ENCODE results near the gene RALGPS1. TPM values are rescaled to one million over a fixed set of nuclear protein-coding genes. Genes with fewer than 3 reads are reported as not detected.

Gene RALGPS1
- total RNA-seq, 2 experiments from 2014 or later = 14.1 to 14.4 TPM

- Histone ChIP-seq H3K36me3 (ENCODE audit: insufficient read depth, low read length) (no peaks in the 10 kb centered on the region), H3K4me1 (ENCODE audit: insufficient read depth, low read length, poor library complexity, severe bottlenecking) (no peaks in the 10 kb centered on the region), H3K4me3 (ENCODE audit: low read depth, low read length, poor library complexity, severe bottlenecking) (no peak overlapping the region), H3K9me3 (ENCODE audit: low read length) (no peaks in the 10 kb centered on the region), H3K27ac (ENCODE audit: low read depth, low read length, poor library complexity, severe bottlenecking) (no peak overlapping the region), H3K79me2 (ENCODE audit: insufficient read depth, low read depth, low read length) (no peaks in the 10 kb centered on the region), H2AFZ (ENCODE audit: low read length) (no peak overlapping the region), H3K9me2 (ENCODE audit: insufficient read depth, low read length) (no peaks in the 10 kb centered on the region), H3K4me2 (ENCODE audit: low read length) (no peak overlapping the region), H4K20me1 (ENCODE audit: insufficient read depth, low read length) (no peaks in the 10 kb centered on the region)
- no TSS peak for BruUV-seq (replicated peaks)
- TF ChIP-seq CTCF (conservative IDR thresholded peaks at IDR 0.05; ENCODE audit: low read length) = no peak
- TF ChIP-seq EZH2phosphoT487 (IDR thresholded peaks at IDR 0.05; ENCODE audit: borderline replicate concordance, low read depth, low read length) = no peak
- ChIA-PET POLR2A (interaction anchor here (0.6 kb wide), 1 partner anchor 149 kb away, joined by 3 read pairs; no protein-coding TSS in a partner anchor), CTCF (ENCODE audit: unreplicated experiment) (no interaction called here)
- DNase-seq (ENCODE audit: low spot score) = no peak
- intact Hi-C loops (cut with micrococcal nuclease; ENCODE audit: unreplicated experiment) = no loop called here
Measured at GRCh38 chr9:126934441-126934840, 19.9 kb downstream of the RALGPS1 start.

GRCh38 chr9:126935630-126936029 lies 21.0 kb downstream of the RALGPS1 start:
- Histone ChIP-seq H3K9me3 (ENCODE audit: low read length) (no peaks in the 10 kb centered on the region), H3K4me3 (ENCODE audit: low read depth, low read length, poor library complexity, severe bottlenecking) (no peak overlapping the region), H3K4me1 (ENCODE audit: insufficient read depth, low read length, poor library complexity, severe bottlenecking) (no peaks in the 10 kb centered on the region), H4K20me1 (ENCODE audit: insufficient read depth, low read length) (no peaks in the 10 kb centered on the region), H2AFZ (ENCODE audit: low read length) (no peak overlapping the region), H3K9me2 (ENCODE audit: insufficient read depth, low read length) (no peaks in the 10 kb centered on the region), H3K36me3 (ENCODE audit: insufficient read depth, low read length) (no peaks in the 10 kb centered on the region), H3K79me2 (ENCODE audit: insufficient read depth, low read depth, low read length) (no peaks in the 10 kb centered on the region), H3K27ac (ENCODE audit: low read depth, low read length, poor library complexity, severe bottlenecking) (no peak overlapping the region), H3K4me2 (ENCODE audit: low read length) (no peak overlapping the region)
- intact Hi-C loops (cut with micrococcal nuclease; ENCODE audit: unreplicated experiment) = no loop called here
- ChIA-PET POLR2A (no interaction called here), CTCF (ENCODE audit: unreplicated experiment) (no interaction called here)
- DNase-seq (ENCODE audit: low spot score) = no peak
- no peak for TF ChIP-seq EZH2phosphoT487 (IDR thresholded peaks at IDR 0.05; ENCODE audit: borderline replicate concordance, low read depth, low read length)
- no peak for TF ChIP-seq CTCF (conservative IDR thresholded peaks at IDR 0.05; ENCODE audit: low read length)
- no TSS peak for BruUV-seq (replicated peaks)

- POLR2A ChIA-PET = no interaction called here
- H3K9me3 ChIP-seq (ENCODE audit: low read length) = no peaks in the 10 kb centered on the region
- intact Hi-C loops (cut with micrococcal nuclease; ENCODE audit: unreplicated experiment) = no loop called here
- H2AFZ ChIP-seq (ENCODE audit: low read length) = no peak overlapping the region
- no peaks in the 10 kb centered on the region for H3K9me2 ChIP-seq (ENCODE audit: insufficient read depth, low read length)
- no peaks in the 10 kb centered on the region for H3K4me1 ChIP-seq (ENCODE audit: insufficient read depth, low read length, poor library complexity, severe bottlenecking)
- H4K20me1 ChIP-seq (ENCODE audit: insufficient read depth, low read length) = no peaks in the 10 kb centered on the region
- H3K27ac ChIP-seq (ENCODE audit: low read depth, low read length, poor library complexity, severe bottlenecking) = no peak overlapping the region
- CTCF ChIA-PET (ENCODE audit: unreplicated experiment) = no interaction called here
- BruUV-seq (replicated peaks) = no TSS peak
- TF ChIP-seq EZH2phosphoT487 (IDR thresholded peaks at IDR 0.05; ENCODE audit: borderline replicate concordance, low read depth, low read length) = no peak
- no peak for TF ChIP-seq CTCF (conservative IDR thresholded peaks at IDR 0.05; ENCODE audit: low read length)
- no peak for DNase-seq (ENCODE audit: low spot score)
- H3K79me2 ChIP-seq (ENCODE audit: insufficient read depth, low read depth, low read length) = no peaks in the 10 kb centered on the region
- no peaks in the 10 kb centered on the region for H3K36me3 ChIP-seq (ENCODE audit: insufficient read depth, low read length)
- H3K4me2 ChIP-seq (ENCODE audit: low read length) = no peak overlapping the region
- no peak overlapping the region for H3K4me3 ChIP-seq (ENCODE audit: low read depth, low read length, poor library complexity, severe bottlenecking)
Measured at GRCh38 chr9:126937444-126937843, 22.9 kb downstream of the RALGPS1 start.

All from OCI-LY7 (cell line).